HEK293T (cell line): ENCODE measurements around the gene BBS1.

Experiments
- BHLHE40 ChIP-seq: fragments of 450-650 bp; IDR thresholded peaks from 2 replicates; pipeline ENCODE4 v1.6.1; 2016; ENCODE audit warnings: mild to moderate bottlenecking, moderate library complexity, borderline replicate concordance
- ELF4 ChIP-seq: fragments of 450-650 bp; IDR thresholded peaks from 2 replicates; pipeline ENCODE4 v1.6.1; 2017; ENCODE audit warnings: antibody characterized with exemption
- FOXA1 ChIP-seq: fragments of 450-650 bp; IDR thresholded peaks from 2 replicates; pipeline ENCODE4 v1.6.1; 2016; ENCODE audit warnings: mild to moderate bottlenecking
- FOXK2 ChIP-seq: fragments of 450-650 bp; IDR thresholded peaks from 2 replicates; pipeline ENCODE4 v1.6.1; 2016; ENCODE audit warnings: mild to moderate bottlenecking
- FOXM1 ChIP-seq: fragments of 450-650 bp; IDR thresholded peaks from 2 replicates; pipeline ENCODE4 v1.6.1; 2017; ENCODE audit warnings: mild to moderate bottlenecking, borderline replicate concordance
- L3MBTL2 ChIP-seq: fragments of 450-650 bp; conservative IDR thresholded peaks from 2 replicates; pipeline ENCODE4 v1.6.1; 2016; ENCODE audit warnings: mild to moderate bottlenecking
- ZNF384 ChIP-seq: fragments of 450-650 bp; IDR thresholded peaks from 2 replicates; pipeline ENCODE4 v1.6.1; 2016

- no peak for TF ChIP-seq ZNF384
- no peak for TF ChIP-seq BHLHE40
- no peak for TF ChIP-seq L3MBTL2
- no peak for TF ChIP-seq ELF4
- TF ChIP-seq FOXA1, result no peak
- TF ChIP-seq FOXM1, result no peak
- TF ChIP-seq FOXK2, result no peak
Measured at GRCh38 chr11:66562907-66563583, 52.6 kb downstream of the BBS1 start.
